Activated T-cell treated with anti-CD3 and anti-CD28 coated beads, Interleukin-2, amount 50 U/mL, for 4 hours (primary cell): ENCODE data around the gene ACTG2. TPM values are rescaled to one million over a fixed set of nuclear protein-coding genes. Genes with fewer than 3 reads are reported as not detected.
"Not testable (repeated sequence)": the region's sequence is repeated elsewhere in the genome, so short reads cannot be mapped to it uniquely, and the experiment has no call there.

Source experiments
- ATAC-seq, 2 donors: fragments of 200-7000 bp; cut with Tn5 transposase; one replicate each; pipeline ENCODE4 v1.10.0; 2021
- DNase-seq: peaks from one replicate; pipeline ENCODE4 v3.0.0-alpha.2; 2020
- H3K27me3 Mint-ChIP-seq: one replicate; pipeline ENCODE4 v1.8.0; 2021; ENCODE audit warnings: low read depth, mixed read lengths
- H3K36me3 Mint-ChIP-seq: one replicate; pipeline ENCODE4 v1.8.0; 2022; ENCODE audit warnings: mixed read lengths; ENCODE audit not compliant: insufficient read depth
- H3K4me1 Mint-ChIP-seq: one replicate; pipeline ENCODE4 v1.8.0; 2021; ENCODE audit warnings: low read depth, mixed read lengths
- H3K4me3 Mint-ChIP-seq: one replicate; pipeline ENCODE4 v1.8.0; 2021; ENCODE audit warnings: mild to moderate bottlenecking, moderate library complexity, mixed read lengths
- H3K9me3 Mint-ChIP-seq: one replicate; pipeline ENCODE4 v1.8.0; 2021; ENCODE audit warnings: mixed read lengths
- total RNA-seq, 3 donors: library from RNA; stranded (reverse); gene quantifications; one replicate each; pipeline ENCODE4 v1.2.1, GENCODE V29; 2021

ACTG2 gene
- total RNA-seq, 3 donors from 2014 or later, result 0.52 to 0.89 (median 0.63) TPM

GRCh38 chr2:73899801-73900336 lies 7.1 kb downstream of the ACTG2 start:
- Mint-ChIP-seq H3K9me3 (no peaks in the 10 kb centered on the region), H3K27me3 (peaks cover 3% of the 10 kb centered on the region), H3K36me3 (no peaks in the 10 kb centered on the region), H3K4me3 (no peak overlapping the region), H3K4me1 (peaks cover 10% of the 10 kb centered on the region)
- ATAC-seq, result no peak
- no peak for DNase-seq

DNA sequence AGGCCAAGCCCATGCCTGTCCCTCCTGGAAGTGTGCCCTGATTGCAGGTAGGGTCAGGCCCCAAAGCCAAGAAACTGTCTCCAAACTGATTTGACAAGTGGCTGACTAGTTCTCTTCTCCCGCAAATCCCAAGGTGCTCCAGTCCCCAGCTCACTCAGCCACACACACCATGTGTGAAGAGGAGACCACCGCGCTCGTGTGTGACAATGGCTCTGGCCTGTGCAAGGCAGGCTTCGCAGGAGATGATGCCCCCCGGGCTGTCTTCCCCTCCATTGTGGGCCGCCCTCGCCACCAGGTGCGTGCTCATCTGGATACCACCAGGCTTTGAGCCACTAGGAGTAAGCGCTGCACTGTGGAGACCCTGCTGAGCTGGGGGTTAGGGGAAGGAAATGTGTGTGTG lies 8.3 kb downstream of the ACTG2 start:
- H3K4me1 Mint-ChIP-seq, result peaks cover 10% of the 10 kb centered on the region

DNA sequence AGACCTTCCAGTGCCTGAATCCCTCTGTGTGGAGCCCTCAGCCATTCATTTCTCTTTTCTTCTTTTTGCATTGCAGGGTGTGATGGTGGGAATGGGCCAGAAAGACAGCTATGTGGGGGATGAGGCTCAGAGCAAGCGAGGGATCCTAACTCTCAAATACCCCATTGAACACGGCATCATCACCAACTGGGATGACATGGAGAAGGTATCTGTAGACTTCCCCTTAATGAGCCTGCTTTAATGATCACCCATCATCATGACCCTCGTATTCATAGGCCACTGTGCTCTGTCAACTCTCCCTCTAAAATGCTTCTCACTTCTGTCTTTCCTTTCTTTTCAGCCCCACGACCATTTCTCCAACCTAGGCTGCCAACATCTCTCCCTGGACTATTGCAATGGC lies 9.5 kb downstream of the ACTG2 start:
- DNase-seq, result no peak
- Mint-ChIP-seq H3K27me3 (peaks cover 3% of the 10 kb centered on the region), H3K4me1 (no peaks in the 10 kb centered on the region), H3K36me3 (no peaks in the 10 kb centered on the region), H3K9me3 (no peaks in the 10 kb centered on the region), H3K4me3 (no peak overlapping the region)
- ATAC-seq, result no peak

More for the DNA sequence above, 8.3 kb downstream of the ACTG2 start:
- peaks cover 3% of the 10 kb centered on the region for H3K27me3 Mint-ChIP-seq
- H3K9me3 Mint-ChIP-seq, result no peaks in the 10 kb centered on the region
- H3K36me3 Mint-ChIP-seq, result no peaks in the 10 kb centered on the region
- no peak overlapping the region for H3K4me3 Mint-ChIP-seq
- DNase-seq (no peak), ATAC-seq (no peak)

- Mint-ChIP-seq H3K4me1 (peaks cover 5% of the 10 kb centered on the region), H3K4me3 (no peak overlapping the region), H3K9me3 (no peaks in the 10 kb centered on the region), H3K36me3 (no peaks in the 10 kb centered on the region), H3K27me3 (peaks cover 3% of the 10 kb centered on the region)
- DNase-seq (no peak), ATAC-seq (no peak)
Observed at GRCh38 chr2:73903313-73903712, 10.5 kb downstream of the ACTG2 start.

DNA sequence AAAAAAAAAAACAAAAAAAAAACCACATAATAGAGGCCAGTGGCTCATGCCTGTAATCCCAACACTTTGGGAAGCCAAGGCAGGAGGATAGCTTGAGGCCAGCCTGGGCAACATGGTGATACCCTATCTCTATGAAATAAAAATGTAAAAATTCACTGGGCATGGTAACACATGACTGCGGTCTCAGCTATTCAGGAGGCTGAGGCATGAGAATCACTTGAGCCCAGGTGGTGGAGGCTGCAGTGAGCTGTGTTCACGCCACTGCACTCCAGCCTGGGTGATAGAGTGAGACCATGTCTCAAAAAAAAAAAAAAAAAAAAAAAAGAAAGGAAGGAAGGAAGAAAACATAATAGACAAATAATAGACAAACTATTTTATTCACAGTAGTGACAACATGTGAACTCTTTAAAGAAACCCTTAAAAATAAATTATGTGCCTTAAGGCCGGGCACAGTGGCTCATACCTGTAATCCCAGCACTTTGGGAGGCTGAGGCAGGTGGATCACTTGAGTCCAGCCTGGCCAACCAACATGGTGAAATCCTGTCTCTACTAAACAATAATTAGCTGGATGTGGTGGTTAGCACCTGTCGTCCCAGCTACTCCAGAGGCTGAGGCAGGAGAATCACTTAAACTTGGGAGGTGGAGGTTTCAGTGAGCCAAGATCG lies 11.3 kb downstream of the ACTG2 start:
- H3K27me3 Mint-ChIP-seq, H3K4me1 Mint-ChIP-seq, ATAC-seq, DNase-seq, H3K36me3 Mint-ChIP-seq, H3K9me3 Mint-ChIP-seq, H3K4me3 Mint-ChIP-seq: not testable (repeated sequence)

DNA sequence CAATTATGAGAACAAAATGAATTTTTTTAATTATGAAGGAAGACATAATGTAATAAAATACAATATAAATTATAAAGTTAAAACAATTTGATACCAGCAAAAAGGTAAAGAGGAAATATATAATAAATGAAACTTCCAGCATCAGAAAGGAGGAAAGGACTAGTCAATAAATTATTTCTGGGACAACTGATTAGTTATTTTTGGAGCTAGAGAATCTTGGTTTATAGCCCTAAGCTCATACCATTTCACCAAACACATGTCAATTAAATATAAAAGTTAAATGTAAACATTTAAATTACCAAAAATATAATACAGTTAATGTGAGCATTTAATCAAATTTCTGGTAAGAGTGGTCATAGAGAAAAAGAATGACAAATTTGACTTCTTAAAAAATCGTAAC lies 12.1 kb downstream of the ACTG2 start:
- H3K36me3 Mint-ChIP-seq, result no peaks in the 10 kb centered on the region
- H3K27me3 Mint-ChIP-seq, result peaks cover 3% of the 10 kb centered on the region
- peaks cover 5% of the 10 kb centered on the region for H3K4me1 Mint-ChIP-seq
- ATAC-seq (no peak), DNase-seq (no peak)
- H3K4me3 Mint-ChIP-seq, result no peak overlapping the region
- no peaks in the 10 kb centered on the region for H3K9me3 Mint-ChIP-seq

- Mint-ChIP-seq H3K4me1 (peaks cover 5% of the 10 kb centered on the region), H3K36me3 (no peaks in the 10 kb centered on the region), H3K4me3 (no peak overlapping the region), H3K9me3 (no peaks in the 10 kb centered on the region), H3K27me3 (no peaks in the 10 kb centered on the region)
- DNase-seq (no peak), ATAC-seq (no peak)
Observed at GRCh38 chr2:73906847-73907505, 14.2 kb downstream of the ACTG2 start.

DNA sequence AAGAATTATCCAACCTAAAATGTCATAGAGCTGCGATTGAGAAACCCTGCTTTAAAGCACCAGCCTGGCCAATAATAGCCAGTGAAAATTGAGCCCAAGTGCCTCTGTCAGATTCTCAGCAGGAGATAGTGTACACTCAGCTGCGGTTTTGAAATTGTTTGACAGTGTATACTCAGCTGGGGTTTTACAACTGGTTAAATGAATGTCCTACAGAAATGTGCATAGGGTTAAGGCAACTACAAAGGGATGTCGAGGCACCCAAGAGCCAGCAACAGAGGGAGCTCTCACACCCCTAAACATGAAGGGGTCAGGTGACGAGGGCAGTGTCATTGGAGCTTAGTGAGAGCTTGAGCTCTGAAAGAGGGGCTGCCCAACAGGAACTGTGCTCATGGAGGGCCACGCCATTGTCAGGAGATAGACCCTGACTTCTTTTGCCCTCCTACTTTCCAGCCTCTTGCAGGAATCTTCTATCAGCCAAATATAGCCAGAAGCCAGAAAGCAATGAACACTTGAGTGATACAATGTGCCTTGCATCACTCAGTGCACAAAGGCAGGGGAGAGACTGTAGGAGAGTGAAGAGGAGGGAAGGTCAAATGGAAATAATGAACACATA lies 15.1 kb downstream of the ACTG2 start:
- ATAC-seq (peak; percentile 87 to 95), DNase-seq (peak; percentile 52)
- no peaks in the 10 kb centered on the region for H3K27me3 Mint-ChIP-seq
- no peaks in the 10 kb centered on the region for H3K36me3 Mint-ChIP-seq
- no peaks in the 10 kb centered on the region for H3K9me3 Mint-ChIP-seq
- H3K4me3 Mint-ChIP-seq, result no peak overlapping the region
- peaks cover 5% of the 10 kb centered on the region for H3K4me1 Mint-ChIP-seq

GRCh38 chr2:73908689-73909652 lies 16.2 kb downstream of the ACTG2 start:
- ATAC-seq (no peak), DNase-seq (no peak)
- no peaks in the 10 kb centered on the region for H3K9me3 Mint-ChIP-seq
- H3K36me3 Mint-ChIP-seq, result no peaks in the 10 kb centered on the region
- H3K27me3 Mint-ChIP-seq, result no peaks in the 10 kb centered on the region
- H3K4me1 Mint-ChIP-seq, result peaks cover 5% of the 10 kb centered on the region
- H3K4me3 Mint-ChIP-seq, result no peak overlapping the region

GRCh38 chr2:73910873-73911547 lies 18.2 kb downstream of the ACTG2 start:
- Mint-ChIP-seq H3K36me3 (no peaks in the 10 kb centered on the region), H3K27me3 (no peaks in the 10 kb centered on the region), H3K4me3 (no peak overlapping the region), H3K9me3 (no peaks in the 10 kb centered on the region), H3K4me1 (peaks cover 5% of the 10 kb centered on the region)
- DNase-seq (no peak), ATAC-seq (no peak)

- ATAC-seq, result no peak
- Mint-ChIP-seq H3K4me1 (peaks cover 5% of the 10 kb centered on the region), H3K9me3 (no peaks in the 10 kb centered on the region), H3K27me3 (no peaks in the 10 kb centered on the region), H3K36me3 (no peaks in the 10 kb centered on the region), H3K4me3 (no peak overlapping the region)
- DNase-seq, result no peak
Observed at GRCh38 chr2:73911548-73912208, 18.9 kb downstream of the ACTG2 start.

DNA sequence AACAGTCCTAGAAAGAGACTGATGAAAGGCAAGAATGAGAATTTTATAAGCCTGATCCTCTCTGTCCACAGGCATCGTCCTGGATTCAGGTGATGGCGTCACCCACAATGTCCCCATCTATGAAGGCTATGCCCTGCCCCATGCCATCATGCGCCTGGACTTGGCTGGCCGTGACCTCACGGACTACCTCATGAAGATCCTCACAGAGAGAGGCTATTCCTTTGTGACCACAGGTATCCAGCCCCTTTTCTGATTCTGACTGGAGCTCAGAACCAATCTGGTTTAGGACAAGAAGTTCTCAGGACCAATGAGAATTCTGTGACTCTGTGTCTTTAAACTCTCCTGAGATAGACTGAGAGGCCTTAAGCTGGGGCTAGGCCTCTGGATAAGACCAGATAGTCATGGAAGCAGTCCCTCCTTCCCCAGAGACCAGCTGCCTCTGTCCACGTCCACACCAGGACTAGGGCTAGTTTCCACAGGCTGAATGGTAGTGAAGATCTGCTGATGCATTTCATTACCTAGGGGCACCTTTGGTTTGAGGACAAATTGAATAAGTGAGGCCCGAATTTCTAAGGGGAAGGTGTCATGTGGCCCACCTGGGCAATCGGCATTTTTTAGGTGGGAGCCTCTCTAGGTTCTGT lies 20.7 kb downstream of the ACTG2 start:
- H3K4me3 Mint-ChIP-seq, result no peak overlapping the region
- H3K36me3 Mint-ChIP-seq, result no peaks in the 10 kb centered on the region
- H3K27me3 Mint-ChIP-seq, result no peaks in the 10 kb centered on the region
- ATAC-seq (no peak), DNase-seq (no peak)
- H3K4me1 Mint-ChIP-seq, result no peaks in the 10 kb centered on the region
- H3K9me3 Mint-ChIP-seq, result no peaks in the 10 kb centered on the region

GRCh38 chr2:73914667-73915066 lies 21.9 kb downstream of the ACTG2 start:
- DNase-seq (no peak), ATAC-seq (no peak)
- Mint-ChIP-seq H3K27me3 (no peaks in the 10 kb centered on the region), H3K36me3 (no peaks in the 10 kb centered on the region), H3K4me1 (no peaks in the 10 kb centered on the region), H3K9me3 (no peaks in the 10 kb centered on the region), H3K4me3 (no peak overlapping the region)
